HL-60 (cell line): Measurements from ENCODE around the gene GAPDHS.

Source experiments
- DNase-seq, 2 experiments: peaks; one replicate each; pipeline ENCODE4 v3.0.0-alpha.2; 2010 to 2020; ENCODE audit warnings: low read depth in 1 of 2, low spot score in 1 of 2
- H3K27ac ChIP-seq: fragments of 250-450 bp; sonication (Bioruptor Pico); replicated peaks from 2 replicates; pipeline ENCODE4 v1.5.1; 2020; ENCODE audit warnings: mild to moderate bottlenecking, moderate library complexity
- H3K27me3 ChIP-seq: fragments of 250-450 bp; sonication (Bioruptor Pico); 2 replicates; pipeline ENCODE4 v1.5.1; 2021; ENCODE audit warnings: mild to moderate bottlenecking, moderate library complexity; ENCODE audit not compliant: insufficient read depth, poor library complexity, severe bottlenecking
- H3K4me3 ChIP-seq: replicated peaks from 2 replicates; pipeline ENCODE4 v1.5.1; 2011; ENCODE audit warnings: mild to moderate bottlenecking, control low read depth, low read length; ENCODE audit not compliant: insufficient read depth
- GABPA ChIP-seq: IDR thresholded peaks from 2 replicates; pipeline ENCODE4 v1.6.1; 2012; ENCODE audit warnings: low read depth
- POLR2AphosphoS5 ChIP-seq: IDR thresholded peaks from 2 replicates; pipeline ENCODE4 v1.6.1; 2012; ENCODE audit warnings: low read depth
- SPI1 ChIP-seq: IDR thresholded peaks from 2 replicates; pipeline ENCODE4 v1.6.1; 2012; ENCODE audit warnings: low read depth, mild to moderate bottlenecking, borderline replicate concordance
- TF ChIP-seq, protein P1 (sequence below): IDR thresholded peaks from 2 replicates; pipeline ENCODE4 v1.6.1; 2012; ENCODE audit warnings: low read depth; ENCODE audit not compliant: insufficient replicate concordance
- TF ChIP-seq, protein P2 (sequence below): IDR thresholded peaks from one replicate; pipeline ENCODE4 v1.5.1; 2011; ENCODE audit warnings: low read length, control low read depth, inconsistent platforms; ENCODE audit not compliant: insufficient read depth

The GAPDHS gene

GRCh38 chr19:35549174-35549788, 16.0 kb downstream of the GAPDHS start:
- H3K4me3 ChIP-seq, result no peak overlapping the region
- TF ChIP-seq, protein P1, sequence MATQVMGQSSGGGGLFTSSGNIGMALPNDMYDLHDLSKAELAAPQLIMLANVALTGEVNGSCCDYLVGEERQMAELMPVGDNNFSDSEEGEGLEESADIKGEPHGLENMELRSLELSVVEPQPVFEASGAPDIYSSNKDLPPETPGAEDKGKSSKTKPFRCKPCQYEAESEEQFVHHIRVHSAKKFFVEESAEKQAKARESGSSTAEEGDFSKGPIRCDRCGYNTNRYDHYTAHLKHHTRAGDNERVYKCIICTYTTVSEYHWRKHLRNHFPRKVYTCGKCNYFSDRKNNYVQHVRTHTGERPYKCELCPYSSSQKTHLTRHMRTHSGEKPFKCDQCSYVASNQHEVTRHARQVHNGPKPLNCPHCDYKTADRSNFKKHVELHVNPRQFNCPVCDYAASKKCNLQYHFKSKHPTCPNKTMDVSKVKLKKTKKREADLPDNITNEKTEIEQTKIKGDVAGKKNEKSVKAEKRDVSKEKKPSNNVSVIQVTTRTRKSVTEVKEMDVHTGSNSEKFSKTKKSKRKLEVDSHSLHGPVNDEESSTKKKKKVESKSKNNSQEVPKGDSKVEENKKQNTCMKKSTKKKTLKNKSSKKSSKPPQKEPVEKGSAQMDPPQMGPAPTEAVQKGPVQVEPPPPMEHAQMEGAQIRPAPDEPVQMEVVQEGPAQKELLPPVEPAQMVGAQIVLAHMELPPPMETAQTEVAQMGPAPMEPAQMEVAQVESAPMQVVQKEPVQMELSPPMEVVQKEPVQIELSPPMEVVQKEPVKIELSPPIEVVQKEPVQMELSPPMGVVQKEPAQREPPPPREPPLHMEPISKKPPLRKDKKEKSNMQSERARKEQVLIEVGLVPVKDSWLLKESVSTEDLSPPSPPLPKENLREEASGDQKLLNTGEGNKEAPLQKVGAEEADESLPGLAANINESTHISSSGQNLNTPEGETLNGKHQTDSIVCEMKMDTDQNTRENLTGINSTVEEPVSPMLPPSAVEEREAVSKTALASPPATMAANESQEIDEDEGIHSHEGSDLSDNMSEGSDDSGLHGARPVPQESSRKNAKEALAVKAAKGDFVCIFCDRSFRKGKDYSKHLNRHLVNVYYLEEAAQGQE, result no peak
- TF ChIP-seq, protein P2, sequence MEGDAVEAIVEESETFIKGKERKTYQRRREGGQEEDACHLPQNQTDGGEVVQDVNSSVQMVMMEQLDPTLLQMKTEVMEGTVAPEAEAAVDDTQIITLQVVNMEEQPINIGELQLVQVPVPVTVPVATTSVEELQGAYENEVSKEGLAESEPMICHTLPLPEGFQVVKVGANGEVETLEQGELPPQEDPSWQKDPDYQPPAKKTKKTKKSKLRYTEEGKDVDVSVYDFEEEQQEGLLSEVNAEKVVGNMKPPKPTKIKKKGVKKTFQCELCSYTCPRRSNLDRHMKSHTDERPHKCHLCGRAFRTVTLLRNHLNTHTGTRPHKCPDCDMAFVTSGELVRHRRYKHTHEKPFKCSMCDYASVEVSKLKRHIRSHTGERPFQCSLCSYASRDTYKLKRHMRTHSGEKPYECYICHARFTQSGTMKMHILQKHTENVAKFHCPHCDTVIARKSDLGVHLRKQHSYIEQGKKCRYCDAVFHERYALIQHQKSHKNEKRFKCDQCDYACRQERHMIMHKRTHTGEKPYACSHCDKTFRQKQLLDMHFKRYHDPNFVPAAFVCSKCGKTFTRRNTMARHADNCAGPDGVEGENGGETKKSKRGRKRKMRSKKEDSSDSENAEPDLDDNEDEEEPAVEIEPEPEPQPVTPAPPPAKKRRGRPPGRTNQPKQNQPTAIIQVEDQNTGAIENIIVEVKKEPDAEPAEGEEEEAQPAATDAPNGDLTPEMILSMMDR, result peak; percentile 64
- H3K27me3 ChIP-seq, result no peaks in the 10 kb centered on the region
- no peak overlapping the region for H3K27ac ChIP-seq
- peak; percentile 51 to 60 for DNase-seq

GRCh38 chr19:35549879-35550523, 16.7 kb downstream of the GAPDHS start:
- Histone ChIP-seq H3K27ac (no peak overlapping the region), H3K27me3 (no peaks in the 10 kb centered on the region), H3K4me3 (no peak overlapping the region)
- TF ChIP-seq POLR2AphosphoS5 (no peak), SPI1 (no peak), GABPA (no peak)
- TF ChIP-seq, protein P1, result no peak
- TF ChIP-seq, protein P2, result no peak
- no peak for DNase-seq

- TF ChIP-seq SPI1 (no peak), GABPA (no peak), POLR2AphosphoS5 (no peak)
- TF ChIP-seq, protein P2, result no peak
- TF ChIP-seq, protein P1, result no peak
- no peaks in the 10 kb centered on the region for H3K27me3 ChIP-seq
- H3K27ac ChIP-seq, result no peak overlapping the region
- H3K4me3 ChIP-seq, result no peak overlapping the region
- no peak for DNase-seq
Measured at GRCh38 chr19:35551091-35551810, 18.0 kb downstream of the GAPDHS start.
